Heart left ventricle (tissue), 16 donors: ENCODE data around the gene FNDC4. TPM values are rescaled to one million over a fixed set of nuclear protein-coding genes. Genes with fewer than 3 reads are reported as not detected.
A peak's percentile ranks its signal among the peaks of the same experiment; 100 is the strongest.
"Not testable (repeated sequence)": the region's sequence is repeated elsewhere in the genome, so short reads cannot be mapped to it uniquely, and the experiment has no call there.

ENCODE experiments used
- ATAC-seq, 4 donors: fragments of 200-7000 bp; cut with Tn5 transposase; one replicate each; pipeline ENCODE4 v1.9.1; 2020 to 2022; ENCODE audit warnings: moderate library complexity in 4 of 4, mild to moderate bottlenecking in 3 of 4, moderate number of reproducible peaks in 1 of 4
- DNase-seq, 5 donors: peaks; one replicate each; pipeline ENCODE4 v3.0.0-alpha.2; 2020
- H3K27ac ChIP-seq, 12 donors: fragments of 200-600 bp; sonication (generic) in 4 of 12; one replicate each; pipeline versions ENCODE4 v1.5.0 to v1.8.0; 2016 to 2022; ENCODE audit warnings: mild to moderate bottlenecking in 2 of 12
- H3K27me3 ChIP-seq, 9 donors: fragments of 200-600 bp; sonication (generic) in 2 of 9; one replicate each; pipeline versions ENCODE4 v1.5.1 to v1.8.0; 2016 to 2022; ENCODE audit warnings: mild to moderate bottlenecking in 3 of 9
- H3K36me3 ChIP-seq, 9 donors: fragments of 200-600 bp; sonication (generic) in 2 of 9; one replicate each; pipeline versions ENCODE4 v1.5.0 to v1.8.0; 2018 to 2022; ENCODE audit warnings: mild to moderate bottlenecking in 2 of 9
- H3K4me1 ChIP-seq, 12 donors: fragments of 200-600 bp; sonication (generic) in 4 of 12; one replicate each; pipeline versions ENCODE4 v1.5.0 to v1.8.0; 2016 to 2022; ENCODE audit warnings: mild to moderate bottlenecking in 3 of 12
- H3K4me3 ChIP-seq, 12 donors: fragments of 200-600 bp; sonication (generic) in 4 of 12; one replicate each; pipeline versions ENCODE4 v1.5.0 to v1.8.0; 2017 to 2022; ENCODE audit warnings: mild to moderate bottlenecking in 9 of 12, moderate library complexity in 4 of 12
- H3K9me3 ChIP-seq, 12 donors: fragments of 200-600 bp; sonication (generic) in 4 of 12; one replicate each; pipeline versions ENCODE4 v1.5.0 to v1.8.0; 2016 to 2022; ENCODE audit warnings: mild to moderate bottlenecking in 1 of 12
- CTCF ChIP-seq, 12 donors: fragments of 200-600 bp; sonication (generic) in 4 of 12; IDR thresholded peaks; one replicate each; pipeline versions ENCODE4 v1.5.0 to v1.8.0; 2018 to 2022; ENCODE audit warnings: antibody characterized with exemption in 12 of 12, mild to moderate bottlenecking in 5 of 12
- POLR2A ChIP-seq, 2 donors: fragments of 450-650 bp; IDR thresholded peaks; one replicate each; pipeline ENCODE4 v1.6.1; 2017; ENCODE audit warnings: antibody characterized with exemption in 2 of 2, mild to moderate bottlenecking in 2 of 2, moderate library complexity in 2 of 2
- WGBS, 4 donors: extraction: QIAGEN DNeasy Blood & Tissue Kit in 2 of 4; methylation state at CpG; one replicate each; pipeline versions ENCODE4 v1.1.5 to v1.1.7; 2013 to 2018; 5-methylcytosine and 5-hydroxymethylcytosine counted together
- intact Hi-C, 10 donors: fragments of 100-400 bp; cut with DNase I; formaldehyde crosslinking; loops; one replicate each; pipeline versions ENCODE4 v1.11.1 to v1.14.2; 2022
- long read RNA-seq, 3 donors: library from polyadenylated mRNA; unstranded; transcript quantifications; one replicate each; pipeline ENCODE4 v2.0.0, GENCODE V29; 2020 to 2021
- polyA plus RNA-seq, 2 donors: library from polyadenylated mRNA; stranded (reverse); fragments of 200-250 nt; gene quantifications; one replicate each; pipeline ENCODE4 v1.2.3, GENCODE V29; 2013
- total RNA-seq, 9 donors: library from RNA; depleted of rRNA in 2 of 9; stranded (reverse); fragments of >200 nt in 2 of 9; fragmentation: NEBNext Ultra II Directional in 3 of 9; extraction: Animal tissue kit (Norgen Biotek cat#: 25700) in 3 of 9; gene quantifications; one replicate each; pipeline versions ENCODE4 v1.1.0 to v1.2.4, GENCODE V29; 2016 to 2023
- donor health status: ischemic (EF 13 %, LVEDD 7.1; RV severe dilation, severe dysfunction).
- donor health status: healthy with polysubstance abuse.
- donor health status: DM: no; HTN: yes; CAD: no.
- donor health status: DM: no; HTN: no; CAD: no.
- donor health status: ischemic (EF 25% LVEDD 6.9; RV normal size, moderate dysfunction).
- donor health status: ischemic (EF 25% LVEDD 5.7; RV mildly dilated, moderate dysfunction).
- donor health status: healthy.
- donor health status: DM: yes; HTN: yes; CAD: no.
- donor health status: ischemic (EF 35%, LVEDD 5.7; RV mildly dilated, moderate dysfunction).
- donor health status: nonischemic (EF 11% LVEDD 7.7; RV severe dilation, severe dysfunction).
- donor health status: DM: yes; HTN: yes; CAD: no.
- donor health status: PGD.
- donor health status: ischemic (EF 29% LVEDD 5.4; RV normal size, mild dysfunction).
- donor health status: nonischemic (EF 23%, LVEDD 6.1; RV moderate dilation, normal function).

Gene FNDC4
- total RNA-seq (1 to 10 TPM; 1.0 to 4.7 (median 3.1) TPM), polyA plus RNA-seq (10 to 100 TPM in 1 of 2 donors, 1 to 10 TPM in 1; 2.0 to 10.5 TPM)
- long read RNA-seq, donor 1, partial matches to known transcripts, result 0 of 4 reads
- long read RNA-seq, donor 1, other reads (novel, unspliced or antisense), result 1 of 4 reads
- long read RNA-seq, donor 2, partial matches to known transcripts, result 0 of 1 reads
- long read RNA-seq, donor 2, other reads (novel, unspliced or antisense), result 1 of 1 reads
- long read RNA-seq, donor 3, transcript FNDC4-201 (7 exons, 1,657 nt), result major isoform, 5 of 9 reads
- long read RNA-seq, donor 3, partial matches to known transcripts, result 1 of 9 reads
- long read RNA-seq, donor 3, other reads (novel, unspliced or antisense), result 3 of 9 reads

- DNase-seq, result peak in 4 of 5 donors; percentile 18 to 67 (median 28)
- H3K36me3 ChIP-seq, result no peaks in the 10 kb centered on the region
- peak in 3 of 4 donors; percentile 24 to 64 (median 46) for ATAC-seq
- WGBS, 4 donors, result 0 to 1% (median 1%) methylated on average over 30 to 70 of the region's 70 CpGs
- H3K9me3 ChIP-seq, result no peaks in the 10 kb centered on the region
- H3K27me3 ChIP-seq, result peaks cover 0 to 32% (median 8%) of the 10 kb centered on the region in 9 donors
- intact Hi-C loops, result loop anchor here in 5 of 10 donors (5.0 to 10.0 kb wide), 3 partner anchors 87 to 130 kb away; partner anchors contain the start of genes ZNF512 (in 4 of the 5), CCDC121 (in 1 of the 5) and GPN1 (in 1 of the 5)
- no peak for TF ChIP-seq CTCF (IDR thresholded peaks at IDR 0.05)
- no peak for TF ChIP-seq POLR2A (IDR thresholded peaks at IDR 0.05)
- peaks cover 0 to 22% (median 6%) of the 10 kb centered on the region in 12 donors for H3K4me1 ChIP-seq
- peak within 1 kb of the TSS; percentile 45 to 84 (median 60) for H3K4me3 ChIP-seq
- peak within 1 kb of the TSS in 2 of 12 donors; percentile 19 to 32 for H3K27ac ChIP-seq
Observed at GRCh38 chr2:27494944-27495554, at the start of gene FNDC4. Gene FNDC4 (minus strand): TSS chr2:27495200. CDS start chr2:27494679, 521 bp downstream.

- H3K27me3 ChIP-seq, result no peaks in the 10 kb centered on the region
- TF ChIP-seq POLR2A (IDR thresholded peaks at IDR 0.05) (no peak), CTCF (IDR thresholded peaks at IDR 0.05) (no peak)
- no peak overlapping the region for H3K4me3 ChIP-seq
- no peak overlapping the region for H3K27ac ChIP-seq
- 79 to 92% (median 91%) methylated on average over 6 of the region's 6 CpGs for WGBS, 4 donors
- no peak for ATAC-seq
- no peaks in the 10 kb centered on the region for H3K36me3 ChIP-seq
- intact Hi-C loops, result no loop called here
- DNase-seq, result no peak
- H3K4me1 ChIP-seq, result no peaks in the 10 kb centered on the region
- H3K9me3 ChIP-seq, result peaks cover 0 to 15% (median 0%) of the 10 kb centered on the region in 12 donors
Observed at GRCh38 chr2:27544143-27544821, 49.3 kb upstream of the FNDC4 start.

- H3K4me1 ChIP-seq, DNase-seq, intact Hi-C loops, ATAC-seq, H3K9me3 ChIP-seq, H3K27me3 ChIP-seq, H3K4me3 ChIP-seq, H3K36me3 ChIP-seq, H3K27ac ChIP-seq: not testable (repeated sequence)
- WGBS, 4 donors, result 92 to 95% (median 94%) methylated on average over 3 to 27 of the region's 35 CpGs; no CpG with 5 or more reads in 1 of the 4 donors
Observed at GRCh38 chr2:27539649-27540048, 44.6 kb upstream of the FNDC4 start.

GRCh38 chr2:27538839-27539450 is 43.9 kb upstream of the FNDC4 start:
- intact Hi-C loops, result not testable (repeated sequence)

More at GRCh38 chr2:27538839-27539450, 43.9 kb upstream of the FNDC4 start:
- H3K4me1 ChIP-seq, H3K27ac ChIP-seq, H3K4me3 ChIP-seq, H3K9me3 ChIP-seq, H3K36me3 ChIP-seq, DNase-seq, H3K27me3 ChIP-seq, ATAC-seq: not testable (repeated sequence)
- 30 to 49% (median 41%) methylated on average over 2 to 4 of the region's 6 CpGs for WGBS, 4 donors
